ENCODE results near the gene CYB5B.

DNA sequence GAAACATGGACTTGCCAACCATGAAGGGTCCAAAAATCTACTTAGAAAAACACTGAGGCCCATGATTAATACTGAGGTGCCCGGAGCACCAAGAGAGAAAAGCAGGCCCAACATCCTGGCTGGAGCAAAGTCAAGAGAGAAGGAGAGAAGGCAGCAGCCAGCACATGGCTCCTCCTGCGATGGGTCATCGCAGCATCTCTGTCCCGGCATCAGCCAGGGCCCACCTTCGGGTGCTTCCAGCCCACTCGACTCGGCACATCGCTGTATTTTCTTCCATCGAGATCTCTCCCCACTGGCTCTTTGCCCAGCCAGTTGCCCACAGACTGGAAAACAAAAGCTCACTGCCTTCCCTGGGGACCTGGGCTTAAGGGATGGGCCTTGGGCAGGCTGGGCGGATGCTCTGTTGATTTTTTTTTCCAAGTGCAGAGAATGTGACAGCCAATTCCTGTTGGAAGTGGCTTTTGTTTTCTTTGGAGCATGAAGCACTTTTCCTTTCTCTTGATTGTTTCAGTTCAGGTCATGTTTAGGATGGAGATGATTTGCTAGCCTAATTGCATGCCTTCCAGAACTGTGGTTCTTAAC lies 58.1 kb downstream of the CYB5B start:
- TF ChIP-seq, protein P1, sequence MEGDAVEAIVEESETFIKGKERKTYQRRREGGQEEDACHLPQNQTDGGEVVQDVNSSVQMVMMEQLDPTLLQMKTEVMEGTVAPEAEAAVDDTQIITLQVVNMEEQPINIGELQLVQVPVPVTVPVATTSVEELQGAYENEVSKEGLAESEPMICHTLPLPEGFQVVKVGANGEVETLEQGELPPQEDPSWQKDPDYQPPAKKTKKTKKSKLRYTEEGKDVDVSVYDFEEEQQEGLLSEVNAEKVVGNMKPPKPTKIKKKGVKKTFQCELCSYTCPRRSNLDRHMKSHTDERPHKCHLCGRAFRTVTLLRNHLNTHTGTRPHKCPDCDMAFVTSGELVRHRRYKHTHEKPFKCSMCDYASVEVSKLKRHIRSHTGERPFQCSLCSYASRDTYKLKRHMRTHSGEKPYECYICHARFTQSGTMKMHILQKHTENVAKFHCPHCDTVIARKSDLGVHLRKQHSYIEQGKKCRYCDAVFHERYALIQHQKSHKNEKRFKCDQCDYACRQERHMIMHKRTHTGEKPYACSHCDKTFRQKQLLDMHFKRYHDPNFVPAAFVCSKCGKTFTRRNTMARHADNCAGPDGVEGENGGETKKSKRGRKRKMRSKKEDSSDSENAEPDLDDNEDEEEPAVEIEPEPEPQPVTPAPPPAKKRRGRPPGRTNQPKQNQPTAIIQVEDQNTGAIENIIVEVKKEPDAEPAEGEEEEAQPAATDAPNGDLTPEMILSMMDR (conservative IDR thresholded peaks at IDR 0.05 in 1 of 2, IDR thresholded peaks at IDR 0.05 in 1 of 2; ENCODE audit: extremely low read depth in 1 of 2, insufficient read depth in 1 of 2, low read depth in 1 of 2, low read length in 2 of 2), result no peak
- TF ChIP-seq EZH2 (IDR thresholded peaks at IDR 0.05; ENCODE audit: borderline replicate concordance, low read length), result no peak

Data from mammary epithelial cell (primary cell).